ENCODE data around the gene OR1C1.
"Not testable (repeated sequence)": the region's sequence is repeated elsewhere in the genome, so short reads cannot be mapped to it uniquely, and the experiment has no call there.

The OR1C1 gene

DNA sequence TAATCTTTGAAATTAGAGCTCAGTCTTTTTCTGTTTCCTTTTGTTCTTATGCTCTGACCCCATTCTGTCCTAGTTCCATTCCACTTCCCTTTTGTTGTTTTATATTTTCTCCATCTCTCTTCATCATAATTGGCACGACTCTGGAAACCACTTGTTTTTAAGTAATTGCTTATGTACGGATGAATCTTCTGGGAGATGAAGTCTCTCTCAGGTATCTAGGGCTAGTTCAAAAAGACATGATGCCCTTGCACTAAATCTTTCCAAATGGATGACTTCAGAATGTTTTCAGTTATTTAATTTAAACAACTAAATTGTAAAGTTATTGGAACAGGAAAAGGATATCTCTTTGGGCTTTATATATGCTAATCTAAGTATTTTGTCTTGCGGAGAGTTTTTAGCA lies 43.8 kb downstream of the OR1C1 start, which contains the start of gene OR6F1:
OR6F1 (minus strand) TSS at position 101 of the 400 bp plus-strand sequence. CDS start 3,891 bp downstream, outside the sequence.
- no peak for TF ChIP-seq CTCF (IDR thresholded peaks at IDR 0.05; ENCODE audit: low read depth, low read length)
- no peaks in the 10 kb centered on the region for H3K9me3 ChIP-seq
- no peak for DNase-seq
- H3K27me3 ChIP-seq: no peaks in the 10 kb centered on the region
- no peaks in the 10 kb centered on the region for H3K36me3 ChIP-seq
- H3K4me1 ChIP-seq: no peaks in the 10 kb centered on the region
- H3K4me3 ChIP-seq (ENCODE audit: low read depth, low read length): no peak within 1 kb of the TSS

DNA sequence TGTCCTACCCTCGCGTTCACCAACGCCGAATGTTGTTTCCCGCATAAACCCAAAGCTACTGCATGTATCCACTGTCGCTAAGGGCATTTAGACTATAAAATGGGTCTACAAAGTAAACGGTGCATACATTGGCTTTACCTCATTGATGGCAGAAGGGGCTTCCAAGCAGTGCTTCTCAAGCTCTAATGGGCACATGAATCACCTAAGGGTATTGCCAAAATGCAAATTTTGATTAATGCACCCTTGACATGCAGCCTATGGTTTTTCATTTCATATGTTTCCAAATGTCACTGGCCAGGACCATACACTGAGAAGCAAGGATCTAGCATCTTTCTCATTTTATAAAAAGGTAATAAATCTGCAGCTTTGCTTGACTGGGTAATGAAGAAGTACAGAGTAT lies 46.6 kb downstream of the OR1C1 start:
- TF ChIP-seq CTCF (IDR thresholded peaks at IDR 0.05; ENCODE audit: low read depth, low read length): no peak
- Histone ChIP-seq H3K4me1 (no peaks in the 10 kb centered on the region), H3K9me3 (no peaks in the 10 kb centered on the region), H3K36me3 (no peaks in the 10 kb centered on the region), H3K27me3 (no peaks in the 10 kb centered on the region), H3K4me3 (ENCODE audit: low read depth, low read length) (no peak overlapping the region)
- no peak for DNase-seq

DNA sequence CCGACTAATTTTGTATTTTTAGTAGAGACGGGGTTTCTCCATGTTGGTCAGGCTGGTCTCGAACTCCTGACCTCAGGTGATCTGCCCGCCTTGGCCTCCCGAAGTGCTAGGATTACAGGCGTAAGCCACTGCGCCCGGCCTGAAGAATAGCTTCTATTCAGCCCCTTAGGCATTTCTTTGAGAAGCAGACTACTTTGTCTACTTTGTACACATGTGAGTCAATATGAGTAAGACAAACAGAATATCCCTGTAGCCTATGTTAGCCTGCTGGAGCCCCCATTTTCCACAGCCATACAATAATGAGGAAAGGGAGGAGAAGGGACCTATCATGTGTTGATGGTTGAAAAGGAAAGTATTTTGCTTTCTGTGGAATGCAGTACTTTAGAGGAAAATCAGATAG lies 49.7 kb downstream of the OR1C1 start:
- H3K36me3 ChIP-seq; H3K9me3 ChIP-seq; H3K4me1 ChIP-seq; DNase-seq; H3K4me3 ChIP-seq (ENCODE audit: low read depth, low read length); H3K27me3 ChIP-seq: not testable (repeated sequence)

All from BE2C (cell line).